ENCODE data around the gene COL4A2.

Gene COL4A2

GRCh38 chr13:110430391-110431336, 123.6 kb downstream of the COL4A2 start:
- CTCF ChIA-PET, result no interaction called here
- no peak for TF ChIP-seq CTBP1 (IDR thresholded peaks at IDR 0.05; ENCODE audit: borderline replicate concordance)
- no peak for TF ChIP-seq SUZ12 (IDR thresholded peaks at IDR 0.05)
- TF ChIP-seq ELF4 (IDR thresholded peaks at IDR 0.05), result no peak
- TF ChIP-seq TARDBP (IDR thresholded peaks at IDR 0.05), result no peak
- no peak for TF ChIP-seq PKNOX1 (IDR thresholded peaks at IDR 0.05)
- no peak for TF ChIP-seq HDGF (IDR thresholded peaks at IDR 0.05; ENCODE audit: borderline replicate concordance)
- no peak for TF ChIP-seq FOXA1 (IDR thresholded peaks at IDR 0.05)
- TF ChIP-seq LEF1 (IDR thresholded peaks at IDR 0.05; ENCODE audit: borderline replicate concordance), result no peak
- TF ChIP-seq NFRKB (IDR thresholded peaks at IDR 0.05), result no peak
- no peak for TF ChIP-seq BHLHE40 (IDR thresholded peaks at IDR 0.05; ENCODE audit: borderline replicate concordance)
- no peak for DNase-seq (ENCODE audit: extremely low spot score)
- POLR2A ChIA-PET, result no interaction called here

- ChIA-PET CTCF (no interaction called here), POLR2A (no interaction called here)
- no peak for TF ChIP-seq FOXM1 (IDR thresholded peaks at IDR 0.05; ENCODE audit: borderline replicate concordance)
- no peak for DNase-seq (ENCODE audit: extremely low spot score)
These were observed 124.6 kb downstream of the COL4A2 start for GRCh38 chr13:110431425-110432294.

- CTCF ChIA-PET, result no interaction called here
- POLR2A ChIA-PET, result no interaction called here
- no peak for DNase-seq (ENCODE audit: extremely low spot score)
- TF ChIP-seq BHLHE40 (IDR thresholded peaks at IDR 0.05; ENCODE audit: borderline replicate concordance), result no peak
- no peak for TF ChIP-seq SUZ12 (IDR thresholded peaks at IDR 0.05)
- TF ChIP-seq CTBP1 (IDR thresholded peaks at IDR 0.05; ENCODE audit: borderline replicate concordance), result no peak
- no peak for TF ChIP-seq PKNOX1 (IDR thresholded peaks at IDR 0.05)
- no peak for TF ChIP-seq HDGF (IDR thresholded peaks at IDR 0.05; ENCODE audit: borderline replicate concordance)
- TF ChIP-seq ARNT (IDR thresholded peaks at IDR 0.05), result no peak
- TF ChIP-seq ELF4 (IDR thresholded peaks at IDR 0.05), result no peak
- no peak for TF ChIP-seq L3MBTL2 (conservative IDR thresholded peaks at IDR 0.05)
- TF ChIP-seq LEF1 (IDR thresholded peaks at IDR 0.05; ENCODE audit: borderline replicate concordance), result no peak
- TF ChIP-seq FOXM1 (IDR thresholded peaks at IDR 0.05; ENCODE audit: borderline replicate concordance), result no peak
- TF ChIP-seq NFRKB (IDR thresholded peaks at IDR 0.05), result no peak
- no peak for TF ChIP-seq TARDBP (IDR thresholded peaks at IDR 0.05)
- TF ChIP-seq FOXK2 (IDR thresholded peaks at IDR 0.05), result no peak
- no peak for TF ChIP-seq ZNF384 (IDR thresholded peaks at IDR 0.05)
- TF ChIP-seq FOXA1 (IDR thresholded peaks at IDR 0.05), result no peak
- TF ChIP-seq SP1 (IDR thresholded peaks at IDR 0.05), result no peak
These were observed 125.4 kb downstream of the COL4A2 start for GRCh38 chr13:110432522-110432921.

- TF ChIP-seq FOXA1 (IDR thresholded peaks at IDR 0.05) (no peak), TARDBP (IDR thresholded peaks at IDR 0.05) (no peak), CTBP1 (IDR thresholded peaks at IDR 0.05; ENCODE audit: borderline replicate concordance) (no peak), NFRKB (IDR thresholded peaks at IDR 0.05) (no peak), L3MBTL2 (conservative IDR thresholded peaks at IDR 0.05) (no peak), LEF1 (IDR thresholded peaks at IDR 0.05; ENCODE audit: borderline replicate concordance) (no peak), FOXM1 (IDR thresholded peaks at IDR 0.05; ENCODE audit: borderline replicate concordance) (no peak), ARNT (IDR thresholded peaks at IDR 0.05) (no peak), FOXK2 (IDR thresholded peaks at IDR 0.05) (no peak), PKNOX1 (IDR thresholded peaks at IDR 0.05) (no peak), BHLHE40 (IDR thresholded peaks at IDR 0.05; ENCODE audit: borderline replicate concordance) (no peak), SP1 (IDR thresholded peaks at IDR 0.05) (no peak), HDGF (IDR thresholded peaks at IDR 0.05; ENCODE audit: borderline replicate concordance) (no peak), SUZ12 (IDR thresholded peaks at IDR 0.05) (no peak), ZNF384 (IDR thresholded peaks at IDR 0.05) (no peak), ELF4 (IDR thresholded peaks at IDR 0.05) (no peak)
- ChIA-PET CTCF (no interaction called here), POLR2A (no interaction called here)
- no peak for DNase-seq (ENCODE audit: extremely low spot score)
These were observed 125.9 kb downstream of the COL4A2 start for GRCh38 chr13:110433014-110433413.

- ChIA-PET POLR2A (no interaction called here), CTCF (no interaction called here)
- DNase-seq (ENCODE audit: extremely low spot score), result no peak
- no peak for TF ChIP-seq FOXM1 (IDR thresholded peaks at IDR 0.05; ENCODE audit: borderline replicate concordance)
- TF ChIP-seq ZNF384 (IDR thresholded peaks at IDR 0.05), result no peak
- TF ChIP-seq PKNOX1 (IDR thresholded peaks at IDR 0.05), result no peak
- TF ChIP-seq BHLHE40 (IDR thresholded peaks at IDR 0.05; ENCODE audit: borderline replicate concordance), result no peak
- TF ChIP-seq TARDBP (IDR thresholded peaks at IDR 0.05), result no peak
- TF ChIP-seq FOXK2 (IDR thresholded peaks at IDR 0.05), result no peak
- TF ChIP-seq SP1 (IDR thresholded peaks at IDR 0.05), result no peak
- TF ChIP-seq SUZ12 (IDR thresholded peaks at IDR 0.05), result no peak
- TF ChIP-seq FOXA1 (IDR thresholded peaks at IDR 0.05), result no peak
- no peak for TF ChIP-seq ARNT (IDR thresholded peaks at IDR 0.05)
- no peak for TF ChIP-seq L3MBTL2 (conservative IDR thresholded peaks at IDR 0.05)
- TF ChIP-seq ELF4 (IDR thresholded peaks at IDR 0.05), result no peak
- no peak for TF ChIP-seq CTBP1 (IDR thresholded peaks at IDR 0.05; ENCODE audit: borderline replicate concordance)
- no peak for TF ChIP-seq LEF1 (IDR thresholded peaks at IDR 0.05; ENCODE audit: borderline replicate concordance)
- no peak for TF ChIP-seq NFRKB (IDR thresholded peaks at IDR 0.05)
- TF ChIP-seq HDGF (IDR thresholded peaks at IDR 0.05; ENCODE audit: borderline replicate concordance), result no peak
These were observed 127.5 kb downstream of the COL4A2 start for GRCh38 chr13:110434629-110435028.
